Measurements from ENCODE around the gene TUBB3.

- TF ChIP-seq BHLHE40 (IDR thresholded peaks at IDR 0.05; ENCODE audit: low read depth, low read length) (no peak), CTCF (conservative IDR thresholded peaks at IDR 0.05; ENCODE audit: low read depth, low read length) (no peak)
Measured at GRCh38 chr16:89905511-89906139, 17.5 kb upstream of the TUBB3 start.

All from IMR-90 (cell line).